Smooth muscle cell (in vitro differentiated cells): ENCODE data around the gene ANKRD24. TPM values are rescaled to one million over a fixed set of nuclear protein-coding genes. Genes with fewer than 3 reads are reported as not detected.
A peak's percentile ranks its signal among the peaks of the same experiment; 100 is the strongest.

Source experiments
- DNase-seq: peaks from one replicate; lab custom pipeline; 2025; ENCODE audit not compliant: unreplicated experiment; lab: John Stamatoyannopoulos, UW
- H2AFZ ChIP-seq: fragments of 200-600 bp; sonication (generic); 2 replicates; pipeline ENCODE4 v1.6.0; 2016; ENCODE audit warnings: antibody characterized with exemption, low read depth, mild to moderate bottlenecking
- H3F3A ChIP-seq: fragments of 200-600 bp; sonication (generic); 2 replicates; pipeline ENCODE4 v1.6.0; 2017; ENCODE audit warnings: antibody characterized with exemption, low read depth
- H3K27ac ChIP-seq: fragments of 200-600 bp; sonication (generic); 2 replicates; pipeline ENCODE4 v1.5.1; 2016; ENCODE audit warnings: low read depth, mild to moderate bottlenecking
- H3K27me3 ChIP-seq: fragments of 200-600 bp; sonication (generic); 2 replicates; pipeline ENCODE4 v1.6.1; 2016; ENCODE audit warnings: low read depth, mild to moderate bottlenecking
- H3K36me3 ChIP-seq: fragments of 200-600 bp; sonication (generic); 2 replicates; pipeline ENCODE4 v1.5.1; 2016; ENCODE audit warnings: low read depth
- H3K4me1 ChIP-seq: fragments of 200-600 bp; sonication (generic); 2 replicates; pipeline ENCODE4 v1.5.1; 2016; ENCODE audit warnings: low read depth
- H3K4me2 ChIP-seq: fragments of 200-600 bp; sonication (generic); 2 replicates; pipeline ENCODE4 v1.6.0; 2016; ENCODE audit warnings: mild to moderate bottlenecking
- H3K4me3 ChIP-seq: fragments of 200-600 bp; sonication (generic); 2 replicates; pipeline ENCODE4 v1.5.1; 2016; ENCODE audit warnings: mild to moderate bottlenecking
- H3K79me2 ChIP-seq: fragments of 200-600 bp; sonication (generic); 2 replicates; pipeline ENCODE4 v1.6.0; 2016; ENCODE audit warnings: low read depth, mild to moderate bottlenecking
- H3K9ac ChIP-seq: fragments of 200-600 bp; sonication (generic); 2 replicates; pipeline ENCODE4 v1.6.0; 2016; ENCODE audit warnings: low read depth
- H3K9me3 ChIP-seq: fragments of 200-600 bp; sonication (generic); replicated peaks from 2 replicates; pipeline ENCODE4 v1.5.1; 2016; ENCODE audit warnings: low read depth
- H4K20me1 ChIP-seq: fragments of 200-600 bp; sonication (generic); 2 replicates; pipeline ENCODE4 v1.6.0; 2016; ENCODE audit warnings: low read depth
- CTCF ChIP-seq: fragments of 200-600 bp; sonication (generic); IDR thresholded peaks from 2 replicates; pipeline ENCODE4 v1.5.1; 2017; ENCODE audit warnings: borderline replicate concordance, mild to moderate bottlenecking, antibody characterized with exemption; ENCODE audit not compliant: insufficient read depth, poor library complexity, severe bottlenecking
- WGBS: methylation state at CpG from one replicate; pipeline ENCODE4 v1.1.7; 2016; ENCODE audit warnings: low lambda C conversion rate; 5-methylcytosine and 5-hydroxymethylcytosine counted together
- polyA plus RNA-seq: library from polyadenylated mRNA; unstranded; fragments of >200 nt; fragmentation: Nextera tagmentation; extraction: Ambion mirVana; gene quantifications from 2 replicates; pipeline ENCODE4 v1.2.1, GENCODE V29; 2016
- total RNA-seq: library from RNA; depleted of rRNA; stranded (reverse); fragments of >200 nt; gene quantifications from 2 replicates; pipeline ENCODE4 v1.2.3, GENCODE V29; 2014

ANKRD24 gene
- total and polyA plus RNA-seq, 2 experiments from 2014 or later, result 1.5 TPM; not detected in 1

GRCh38 chr19:4175669-4175931 is 6.9 kb upstream of the ANKRD24 start:
- H3K4me1 ChIP-seq, result no peaks in the 10 kb centered on the region
- no peak overlapping the region for H3K27ac ChIP-seq
- H3K4me2 ChIP-seq, result no peak overlapping the region
- WGBS, result 92% methylated on average over 12 of the region's 12 CpGs
- no peak for DNase-seq
- H3K79me2 ChIP-seq, result no peaks in the 10 kb centered on the region
- peaks cover 6% of the 10 kb centered on the region for H3K27me3 ChIP-seq
- no peak overlapping the region for H3K9ac ChIP-seq
- H3K9me3 ChIP-seq, result no peaks in the 10 kb centered on the region
- H4K20me1 ChIP-seq, result peaks cover 36% of the 10 kb centered on the region
- no peak overlapping the region for H3K4me3 ChIP-seq
- no peaks in the 10 kb centered on the region for H3F3A ChIP-seq
- H2AFZ ChIP-seq, result no peak overlapping the region
- no peak for TF ChIP-seq CTCF
- H3K36me3 ChIP-seq, result no peaks in the 10 kb centered on the region

GRCh38 chr19:4177146-4177545 is 5.3 kb upstream of the ANKRD24 start:
- Histone ChIP-seq H3F3A (no peaks in the 10 kb centered on the region), H3K4me3 (no peak overlapping the region), H3K9me3 (no peaks in the 10 kb centered on the region), H3K36me3 (no peaks in the 10 kb centered on the region), H4K20me1 (peaks cover 36% of the 10 kb centered on the region), H3K27ac (no peak overlapping the region), H3K9ac (no peak overlapping the region), H3K79me2 (peaks cover 11% of the 10 kb centered on the region), H3K4me2 (no peak overlapping the region), H3K27me3 (peaks cover 6% of the 10 kb centered on the region), H3K4me1 (peaks cover 5% of the 10 kb centered on the region), H2AFZ (no peak overlapping the region)
- no peak for TF ChIP-seq CTCF
- DNase-seq, result no peak
- 94% methylated on average over 5 of the region's 5 CpGs for WGBS

- Histone ChIP-seq H3K27ac (no peak overlapping the region), H3K36me3 (no peaks in the 10 kb centered on the region), H3K4me1 (peaks cover 5% of the 10 kb centered on the region), H3K9ac (no peak overlapping the region), H3K4me3 (no peak overlapping the region), H4K20me1 (peaks cover 28% of the 10 kb centered on the region), H3K4me2 (no peak overlapping the region), H3K9me3 (no peaks in the 10 kb centered on the region), H2AFZ (no peak overlapping the region), H3K27me3 (no peaks in the 10 kb centered on the region), H3F3A (no peaks in the 10 kb centered on the region), H3K79me2 (peaks cover 13% of the 10 kb centered on the region)
- DNase-seq, result no peak
- 96% methylated on average over 18 of the region's 18 CpGs for WGBS
- no peak for TF ChIP-seq CTCF
Observed at GRCh38 chr19:4178990-4179389, 3.5 kb upstream of the ANKRD24 start.

- Histone ChIP-seq H3K27me3 (no peaks in the 10 kb centered on the region), H3K4me1 (peaks cover 5% of the 10 kb centered on the region), H3K9ac (no peak overlapping the region), H4K20me1 (peaks cover 12% of the 10 kb centered on the region), H3F3A (no peaks in the 10 kb centered on the region), H3K79me2 (peaks cover 13% of the 10 kb centered on the region), H3K4me2 (peak overlapping the region; percentile 100), H3K27ac (no peak overlapping the region), H2AFZ (no peak overlapping the region), H3K9me3 (no peaks in the 10 kb centered on the region), H3K4me3 (peak overlapping the region; percentile 96), H3K36me3 (no peaks in the 10 kb centered on the region)
- no peak for DNase-seq
- TF ChIP-seq CTCF, result no peak
- WGBS, result 100% methylated on average over 1 of the region's 2 CpGs
Observed at GRCh38 chr19:4181053-4181508, 1.4 kb upstream of the ANKRD24 start.
